Neural cell (in vitro differentiated cells): ENCODE results near the gene FNBP1L. TPM values are rescaled to one million over a fixed set of nuclear protein-coding genes. Genes with fewer than 3 reads are reported as not detected.
"Not testable (repeated sequence)": the region's sequence is repeated elsewhere in the genome, so short reads cannot be mapped to it uniquely, and the experiment has no call there.

Experiments
- H2AFZ ChIP-seq: fragments of 200-600, 300-800 bp; sonication (generic), shearing (Covaris generic); 2 replicates; pipeline ENCODE4 v1.6.0; 2014; ENCODE audit warnings: low read depth, mild to moderate bottlenecking, antibody characterized with exemption, low read length, moderate library complexity
- H3F3A ChIP-seq: fragments of 200-600 bp; shearing (Covaris generic); 2 replicates; pipeline ENCODE4 v1.6.1; 2016; ENCODE audit warnings: mild to moderate bottlenecking, moderate library complexity, mixed read lengths, antibody characterized with exemption, low read length; ENCODE audit not compliant: insufficient read depth, poor library complexity, severe bottlenecking
- H3K27ac ChIP-seq: fragments of 200-600, 300-800 bp; sonication (generic), shearing (Covaris generic); 2 replicates; pipeline ENCODE4 v1.5.1; 2014; ENCODE audit warnings: mild to moderate bottlenecking, low read length, moderate library complexity
- H3K27me3 ChIP-seq: fragments of 300-800, 200-600 bp; sonication (generic), shearing (Covaris generic); 2 replicates; pipeline ENCODE4 v1.6.0; 2014; ENCODE audit warnings: mild to moderate bottlenecking, low read depth, low read length, moderate library complexity; ENCODE audit not compliant: insufficient read depth
- H3K36me3 ChIP-seq: fragments of 300-800, 200-600 bp; sonication (generic), shearing (Covaris generic); 2 replicates; pipeline ENCODE4 v1.5.1; 2014; ENCODE audit warnings: mild to moderate bottlenecking, antibody characterized with exemption, low read length, moderate library complexity; ENCODE audit not compliant: insufficient read depth
- H3K4me2 ChIP-seq: fragments of 300-800, 200-600 bp; sonication (generic), shearing (Covaris generic); 2 replicates; pipeline ENCODE4 v1.6.0; 2014; ENCODE audit warnings: mild to moderate bottlenecking, low read length
- H3K4me3 ChIP-seq: fragments of 300-800, 200-600 bp; sonication (generic), shearing (Covaris generic); 2 replicates; pipeline ENCODE4 v1.5.1; 2014; ENCODE audit warnings: mild to moderate bottlenecking, low read length, moderate library complexity
- H3K79me2 ChIP-seq: fragments of 200-600 bp; shearing (Covaris generic); replicated peaks from 2 replicates; pipeline ENCODE4 v1.6.0; 2014; ENCODE audit warnings: mild to moderate bottlenecking, low read length, moderate library complexity; ENCODE audit not compliant: insufficient read depth
- H3K9ac ChIP-seq: fragments of 300-800, 200-600 bp; sonication (generic), shearing (Covaris generic); 2 replicates; pipeline ENCODE4 v1.6.1; 2016; ENCODE audit warnings: mild to moderate bottlenecking, low read length, mixed read lengths
- H3K9me2 ChIP-seq: fragments of 200-600 bp; shearing (Covaris generic); 2 replicates; pipeline ENCODE4 v1.6.1; 2016; ENCODE audit warnings: mild to moderate bottlenecking, low read length, mixed read lengths; ENCODE audit not compliant: insufficient read depth
- H3K9me3 ChIP-seq: fragments of 200-600, 300-800 bp; sonication (generic), shearing (Covaris generic); 2 replicates; pipeline ENCODE4 v1.6.1; 2016; ENCODE audit warnings: mild to moderate bottlenecking, mixed run types, low read length, moderate library complexity, mixed read lengths
- H4K20me1 ChIP-seq: fragments of 200-600 bp; shearing (Covaris generic); 2 replicates; pipeline ENCODE4 v1.6.1; 2016; ENCODE audit warnings: mild to moderate bottlenecking, mixed run types; ENCODE audit not compliant: insufficient read depth
- CTCF ChIP-seq: fragments of 450-650 bp; IDR thresholded peaks from 2 replicates; pipeline ENCODE4 v1.5.1; 2014; ENCODE audit warnings: antibody characterized with exemption, mild to moderate bottlenecking, moderate library complexity; ENCODE audit not compliant: poor library complexity, severe bottlenecking
- EP300 ChIP-seq: fragments of 450-650 bp; conservative IDR thresholded peaks from 2 replicates; pipeline ENCODE4 v1.6.1; 2014; ENCODE audit warnings: antibody characterized with exemption, mild to moderate bottlenecking, moderate library complexity; ENCODE audit not compliant: poor library complexity, severe bottlenecking
- EZH2 ChIP-seq: fragments of 200-600, 300-800 bp; shearing (Covaris generic), sonication (generic); IDR thresholded peaks from 2 replicates; pipeline ENCODE4 v1.6.1; 2014; ENCODE audit warnings: antibody characterized with exemption, low read length, borderline replicate concordance, mild to moderate bottlenecking; ENCODE audit not compliant: insufficient read depth, poor library complexity, severe bottlenecking
- MXI1 ChIP-seq: fragments of 450-650 bp; conservative IDR thresholded peaks from 2 replicates; pipeline ENCODE4 v1.6.1; 2014; ENCODE audit warnings: antibody characterized with exemption, mild to moderate bottlenecking; ENCODE audit not compliant: poor library complexity, severe bottlenecking
- POLR2AphosphoS5 ChIP-seq: IDR thresholded peaks from 2 replicates; pipeline ENCODE4 v1.6.1; 2012
- RAD21 ChIP-seq: fragments of 450-650 bp; conservative IDR thresholded peaks from 2 replicates; pipeline ENCODE4 v1.6.1; 2014; ENCODE audit warnings: antibody characterized with exemption, mild to moderate bottlenecking, moderate library complexity
- SMC3 ChIP-seq: fragments of 450-650 bp; conservative IDR thresholded peaks from 2 replicates; pipeline ENCODE4 v1.6.1; 2014; ENCODE audit warnings: antibody characterized with exemption, mild to moderate bottlenecking, moderate library complexity; ENCODE audit not compliant: poor library complexity
- TAF1 ChIP-seq: IDR thresholded peaks from 2 replicates; pipeline ENCODE4 v1.6.1; 2012; ENCODE audit warnings: low read depth
- polyA plus RNA-seq: library from polyadenylated mRNA; depleted of rRNA; stranded (reverse); fragments of >200 nt; gene quantifications from 2 replicates; pipeline ENCODE4 v1.2.3, GENCODE V29; 2014
- TF ChIP-seq, protein P1 (sequence below): IDR thresholded peaks from 2 replicates; pipeline ENCODE4 v1.6.1; 2012; ENCODE audit warnings: borderline replicate concordance

FNBP1L gene
- polyA plus RNA-seq, 1 donor from 2014 or later: 1,044 TPM

DNA sequence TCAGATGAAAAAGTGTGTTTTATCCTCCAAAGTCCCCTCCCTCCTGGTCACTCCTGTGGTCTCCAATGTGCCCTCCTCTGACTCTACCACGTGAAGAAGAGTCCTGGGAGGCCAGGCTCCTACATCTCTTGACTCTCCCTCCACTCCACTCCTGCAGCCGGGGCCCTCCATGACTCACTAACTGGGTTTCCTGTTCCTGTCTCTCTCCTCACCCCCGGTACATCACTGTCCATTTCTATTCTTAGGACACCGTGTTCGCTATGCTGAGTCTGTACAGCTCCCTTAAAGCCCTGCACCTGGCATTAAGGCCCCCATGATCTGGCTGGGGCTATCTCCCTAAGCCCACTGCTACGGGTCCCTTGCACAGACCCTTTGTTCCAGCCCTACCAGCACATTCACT lies 140.3 kb downstream of the FNBP1L start:
- H3K27ac ChIP-seq: no peak overlapping the region
- no peaks in the 10 kb centered on the region for H3K79me2 ChIP-seq
- no peak overlapping the region for H3K9ac ChIP-seq
- H3F3A ChIP-seq: no peaks in the 10 kb centered on the region
- H3K27me3 ChIP-seq: no peaks in the 10 kb centered on the region
- no peaks in the 10 kb centered on the region for H3K9me3 ChIP-seq
- H3K4me3 ChIP-seq: no peak overlapping the region
- H2AFZ ChIP-seq: no peak overlapping the region
- TF ChIP-seq RAD21: no peak
- H3K9me2 ChIP-seq: no peaks in the 10 kb centered on the region
- no peak overlapping the region for H3K4me2 ChIP-seq
- H3K36me3 ChIP-seq: no peaks in the 10 kb centered on the region
- H4K20me1 ChIP-seq: no peaks in the 10 kb centered on the region

GRCh38 chr1:93588955-93589354 lies 141.0 kb downstream of the FNBP1L start:
- no peaks in the 10 kb centered on the region for H3K79me2 ChIP-seq
- no peak overlapping the region for H2AFZ ChIP-seq
- H3K27ac ChIP-seq: no peak overlapping the region
- H3F3A ChIP-seq: no peaks in the 10 kb centered on the region
- no peaks in the 10 kb centered on the region for H3K9me2 ChIP-seq
- no peaks in the 10 kb centered on the region for H3K36me3 ChIP-seq
- no peaks in the 10 kb centered on the region for H4K20me1 ChIP-seq
- no peak overlapping the region for H3K4me3 ChIP-seq
- H3K4me2 ChIP-seq: no peak overlapping the region
- no peak overlapping the region for H3K9ac ChIP-seq
- no peaks in the 10 kb centered on the region for H3K27me3 ChIP-seq
- TF ChIP-seq MXI1: no peak
- TF ChIP-seq TAF1: no peak
- no peak for TF ChIP-seq POLR2AphosphoS5
- H3K9me3 ChIP-seq: no peaks in the 10 kb centered on the region

GRCh38 chr1:93591291-93591675 lies 143.4 kb downstream of the FNBP1L start:
- H3K27ac ChIP-seq, H4K20me1 ChIP-seq, H3F3A ChIP-seq, H2AFZ ChIP-seq, H3K9ac ChIP-seq, H3K9me2 ChIP-seq, H3K4me2 ChIP-seq, H3K36me3 ChIP-seq, H3K4me3 ChIP-seq, H3K79me2 ChIP-seq, H3K9me3 ChIP-seq, H3K27me3 ChIP-seq: not testable (repeated sequence)

- Histone ChIP-seq H3K9me2 (no peaks in the 10 kb centered on the region), H3K27ac (no peak overlapping the region), H2AFZ (no peak overlapping the region), H3K27me3 (no peaks in the 10 kb centered on the region), H3K79me2 (no peaks in the 10 kb centered on the region), H3F3A (no peaks in the 10 kb centered on the region), H3K9ac (no peak overlapping the region), H3K4me3 (no peak overlapping the region), H4K20me1 (no peaks in the 10 kb centered on the region), H3K9me3 (no peaks in the 10 kb centered on the region), H3K4me2 (no peak overlapping the region), H3K36me3 (no peaks in the 10 kb centered on the region)
- TF ChIP-seq RAD21 (no peak), EZH2 (no peak), TAF1 (no peak), MXI1 (no peak), SMC3 (no peak), EP300 (no peak), POLR2AphosphoS5 (no peak), CTCF (no peak)
- TF ChIP-seq, protein P1, sequence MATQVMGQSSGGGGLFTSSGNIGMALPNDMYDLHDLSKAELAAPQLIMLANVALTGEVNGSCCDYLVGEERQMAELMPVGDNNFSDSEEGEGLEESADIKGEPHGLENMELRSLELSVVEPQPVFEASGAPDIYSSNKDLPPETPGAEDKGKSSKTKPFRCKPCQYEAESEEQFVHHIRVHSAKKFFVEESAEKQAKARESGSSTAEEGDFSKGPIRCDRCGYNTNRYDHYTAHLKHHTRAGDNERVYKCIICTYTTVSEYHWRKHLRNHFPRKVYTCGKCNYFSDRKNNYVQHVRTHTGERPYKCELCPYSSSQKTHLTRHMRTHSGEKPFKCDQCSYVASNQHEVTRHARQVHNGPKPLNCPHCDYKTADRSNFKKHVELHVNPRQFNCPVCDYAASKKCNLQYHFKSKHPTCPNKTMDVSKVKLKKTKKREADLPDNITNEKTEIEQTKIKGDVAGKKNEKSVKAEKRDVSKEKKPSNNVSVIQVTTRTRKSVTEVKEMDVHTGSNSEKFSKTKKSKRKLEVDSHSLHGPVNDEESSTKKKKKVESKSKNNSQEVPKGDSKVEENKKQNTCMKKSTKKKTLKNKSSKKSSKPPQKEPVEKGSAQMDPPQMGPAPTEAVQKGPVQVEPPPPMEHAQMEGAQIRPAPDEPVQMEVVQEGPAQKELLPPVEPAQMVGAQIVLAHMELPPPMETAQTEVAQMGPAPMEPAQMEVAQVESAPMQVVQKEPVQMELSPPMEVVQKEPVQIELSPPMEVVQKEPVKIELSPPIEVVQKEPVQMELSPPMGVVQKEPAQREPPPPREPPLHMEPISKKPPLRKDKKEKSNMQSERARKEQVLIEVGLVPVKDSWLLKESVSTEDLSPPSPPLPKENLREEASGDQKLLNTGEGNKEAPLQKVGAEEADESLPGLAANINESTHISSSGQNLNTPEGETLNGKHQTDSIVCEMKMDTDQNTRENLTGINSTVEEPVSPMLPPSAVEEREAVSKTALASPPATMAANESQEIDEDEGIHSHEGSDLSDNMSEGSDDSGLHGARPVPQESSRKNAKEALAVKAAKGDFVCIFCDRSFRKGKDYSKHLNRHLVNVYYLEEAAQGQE: no peak
Observed at GRCh38 chr1:93591676-93592550, 144.0 kb downstream of the FNBP1L start.
